ENCODE measurements around the gene RANBP3L. TPM values are rescaled to one million over a fixed set of nuclear protein-coding genes. Genes with fewer than 3 reads are reported as not detected.

Gene RANBP3L
- total and polyA plus RNA-seq, 2 experiments from 2014 or later = not detected

DNA sequence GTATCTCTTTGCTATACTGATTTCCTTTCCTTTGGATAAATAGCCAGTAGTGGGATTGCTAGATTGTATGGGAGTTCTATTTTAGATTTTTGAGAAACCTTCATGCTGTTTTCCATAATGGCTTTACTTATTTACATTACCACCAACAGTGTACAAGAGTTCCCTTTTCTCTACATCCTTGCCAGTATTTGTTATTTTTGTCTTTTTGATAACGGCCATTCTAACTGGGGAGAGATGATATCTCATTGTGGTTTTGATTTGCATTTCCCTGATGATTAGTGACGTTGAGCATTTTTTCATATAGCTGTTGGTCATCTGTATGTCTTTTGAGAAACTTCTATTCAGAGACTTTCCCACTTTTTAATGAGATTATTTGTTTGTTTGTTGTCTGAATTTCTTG lies 85.8 kb downstream of the RANBP3L start:
- Histone ChIP-seq H3F3A (replicated peaks; ENCODE audit: low read depth) (no peaks in the 10 kb centered on the region), H3K4me2 (no peak overlapping the region), H4K20me1 (replicated peaks; ENCODE audit: insufficient read depth) (no peaks in the 10 kb centered on the region), H3K27me3 (ENCODE audit: insufficient read depth) (no peaks in the 10 kb centered on the region), H3K27ac (ENCODE audit: low read depth) (no peak overlapping the region), H3K36me3 (ENCODE audit: insufficient read depth) (no peaks in the 10 kb centered on the region), H2AFZ (no peak overlapping the region), H3K4me3 (no peak overlapping the region), H3K9me2 (ENCODE audit: insufficient read depth) (no peaks in the 10 kb centered on the region), H3K79me2 (replicated peaks; ENCODE audit: insufficient read depth) (no peaks in the 10 kb centered on the region), H3K4me1 (ENCODE audit: insufficient read depth) (no peaks in the 10 kb centered on the region)
- ATAC-seq (no peak), DNase-seq (ENCODE audit: low spot score) (no peak)
- Mint-ChIP-seq H3K4me1 (no peaks in the 10 kb centered on the region), H3K36me3 (ENCODE audit: low read depth) (no peaks in the 10 kb centered on the region), H3K4me3 (no peak overlapping the region), H3K9me3 (no peaks in the 10 kb centered on the region), H3K27ac (no peak overlapping the region), H3K27me3 (ENCODE audit: insufficient read depth, low read depth, poor library complexity) (no peaks in the 10 kb centered on the region)
- TF ChIP-seq ZNF331 (CRISPR knock-in tag; IDR thresholded peaks at IDR 0.05; ENCODE audit: low read depth) = no peak

- DNase-seq (ENCODE audit: low spot score) = peak; percentile 12
- Mint-ChIP-seq H3K4me3 (no peak overlapping the region), H3K9me3 (no peaks in the 10 kb centered on the region), H3K27me3 (ENCODE audit: insufficient read depth, low read depth, poor library complexity) (no peaks in the 10 kb centered on the region), H3K36me3 (ENCODE audit: low read depth) (no peaks in the 10 kb centered on the region), H3K27ac (no peak overlapping the region), H3K4me1 (no peaks in the 10 kb centered on the region)
- Histone ChIP-seq H3K4me1 (ENCODE audit: insufficient read depth) (no peaks in the 10 kb centered on the region), H3K27ac (ENCODE audit: low read depth) (no peak overlapping the region), H3K79me2 (replicated peaks; ENCODE audit: insufficient read depth) (no peaks in the 10 kb centered on the region), H3K36me3 (ENCODE audit: insufficient read depth) (no peaks in the 10 kb centered on the region), H3K9me2 (ENCODE audit: insufficient read depth) (no peaks in the 10 kb centered on the region), H3K4me2 (no peak overlapping the region), H3K27me3 (ENCODE audit: insufficient read depth) (no peaks in the 10 kb centered on the region), H3F3A (replicated peaks; ENCODE audit: low read depth) (no peaks in the 10 kb centered on the region), H2AFZ (no peak overlapping the region), H4K20me1 (replicated peaks; ENCODE audit: insufficient read depth) (no peaks in the 10 kb centered on the region), H3K4me3 (no peak overlapping the region)
- TF ChIP-seq, protein P1, sequence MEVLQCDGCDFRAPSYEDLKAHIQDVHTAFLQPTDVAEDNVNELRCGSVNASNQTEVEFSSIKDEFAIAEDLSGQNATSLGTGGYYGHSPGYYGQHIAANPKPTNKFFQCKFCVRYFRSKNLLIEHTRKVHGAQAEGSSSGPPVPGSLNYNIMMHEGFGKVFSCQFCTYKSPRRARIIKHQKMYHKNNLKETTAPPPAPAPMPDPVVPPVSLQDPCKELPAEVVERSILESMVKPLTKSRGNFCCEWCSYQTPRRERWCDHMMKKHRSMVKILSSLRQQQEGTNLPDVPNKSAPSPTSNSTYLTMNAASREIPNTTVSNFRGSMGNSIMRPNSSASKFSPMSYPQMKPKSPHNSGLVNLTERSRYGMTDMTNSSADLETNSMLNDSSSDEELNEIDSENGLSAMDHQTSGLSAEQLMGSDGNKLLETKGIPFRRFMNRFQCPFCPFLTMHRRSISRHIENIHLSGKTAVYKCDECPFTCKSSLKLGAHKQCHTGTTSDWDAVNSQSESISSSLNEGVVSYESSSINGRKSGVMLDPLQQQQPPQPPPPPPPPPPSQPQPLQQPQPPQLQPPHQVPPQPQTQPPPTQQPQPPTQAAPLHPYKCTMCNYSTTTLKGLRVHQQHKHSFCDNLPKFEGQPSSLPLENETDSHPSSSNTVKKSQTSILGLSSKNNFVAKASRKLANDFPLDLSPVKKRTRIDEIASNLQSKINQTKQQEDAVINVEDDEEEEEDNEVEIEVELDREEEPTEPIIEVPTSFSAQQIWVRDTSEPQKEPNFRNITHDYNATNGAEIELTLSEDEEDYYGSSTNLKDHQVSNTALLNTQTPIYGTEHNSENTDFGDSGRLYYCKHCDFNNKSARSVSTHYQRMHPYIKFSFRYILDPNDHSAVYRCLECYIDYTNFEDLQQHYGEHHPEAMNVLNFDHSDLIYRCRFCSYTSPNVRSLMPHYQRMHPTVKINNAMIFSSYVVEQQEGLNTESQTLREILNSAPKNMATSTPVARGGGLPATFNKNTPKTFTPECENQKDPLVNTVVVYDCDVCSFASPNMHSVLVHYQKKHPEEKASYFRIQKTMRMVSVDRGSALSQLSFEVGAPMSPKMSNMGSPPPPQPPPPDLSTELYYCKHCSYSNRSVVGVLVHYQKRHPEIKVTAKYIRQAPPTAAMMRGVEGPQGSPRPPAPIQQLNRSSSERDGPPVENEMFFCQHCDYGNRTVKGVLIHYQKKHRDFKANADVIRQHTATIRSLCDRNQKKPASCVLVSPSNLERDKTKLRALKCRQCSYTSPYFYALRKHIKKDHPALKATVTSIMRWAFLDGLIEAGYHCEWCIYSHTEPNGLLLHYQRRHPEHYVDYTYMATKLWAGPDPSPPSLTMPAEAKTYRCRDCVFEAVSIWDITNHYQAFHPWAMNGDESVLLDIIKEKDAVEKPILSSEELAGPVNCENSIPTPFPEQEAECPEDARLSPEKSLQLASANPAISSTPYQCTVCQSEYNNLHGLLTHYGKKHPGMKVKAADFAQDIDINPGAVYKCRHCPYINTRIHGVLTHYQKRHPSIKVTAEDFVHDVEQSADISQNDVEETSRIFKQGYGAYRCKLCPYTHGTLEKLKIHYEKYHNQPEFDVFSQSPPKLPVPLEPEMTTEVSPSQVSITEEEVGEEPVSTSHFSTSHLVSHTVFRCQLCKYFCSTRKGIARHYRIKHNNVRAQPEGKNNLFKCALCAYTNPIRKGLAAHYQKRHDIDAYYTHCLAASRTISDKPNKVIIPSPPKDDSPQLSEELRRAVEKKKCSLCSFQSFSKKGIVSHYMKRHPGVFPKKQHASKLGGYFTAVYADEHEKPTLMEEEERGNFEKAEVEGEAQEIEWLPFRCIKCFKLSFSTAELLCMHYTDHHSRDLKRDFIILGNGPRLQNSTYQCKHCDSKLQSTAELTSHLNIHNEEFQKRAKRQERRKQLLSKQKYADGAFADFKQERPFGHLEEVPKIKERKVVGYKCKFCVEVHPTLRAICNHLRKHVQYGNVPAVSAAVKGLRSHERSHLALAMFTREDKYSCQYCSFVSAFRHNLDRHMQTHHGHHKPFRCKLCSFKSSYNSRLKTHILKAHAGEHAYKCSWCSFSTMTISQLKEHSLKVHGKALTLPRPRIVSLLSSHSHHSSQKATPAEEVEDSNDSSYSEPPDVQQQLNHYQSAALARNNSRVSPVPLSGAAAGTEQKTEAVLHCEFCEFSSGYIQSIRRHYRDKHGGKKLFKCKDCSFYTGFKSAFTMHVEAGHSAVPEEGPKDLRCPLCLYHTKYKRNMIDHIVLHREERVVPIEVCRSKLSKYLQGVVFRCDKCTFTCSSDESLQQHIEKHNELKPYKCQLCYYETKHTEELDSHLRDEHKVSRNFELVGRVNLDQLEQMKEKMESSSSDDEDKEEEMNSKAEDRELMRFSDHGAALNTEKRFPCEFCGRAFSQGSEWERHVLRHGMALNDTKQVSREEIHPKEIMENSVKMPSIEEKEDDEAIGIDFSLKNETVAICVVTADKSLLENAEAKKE (CRISPR knock-in tag; IDR thresholded peaks at IDR 0.05) = no peak
- TF ChIP-seq ETS1 (IDR thresholded peaks at IDR 0.05) (no peak), CTCF (conservative IDR thresholded peaks at IDR 0.05; ENCODE audit: low read depth in 2 of 2) (peak; percentile 14 to 33; a peak in 2 of 4 replicates), CREB1 (CRISPR knock-in tag; IDR thresholded peaks at IDR 0.05; ENCODE audit: low read depth) (no peak)
- no peak for ATAC-seq
These were observed 87.3 kb downstream of the RANBP3L start for GRCh38 chr5:36214436-36214835.

Measured in GM23338 (cell line).